Mucosa of gallbladder (tissue), 1 donor: ENCODE measurements around the gene DCLRE1C. TPM values are rescaled to one million over a fixed set of nuclear protein-coding genes. Genes with fewer than 3 reads are reported as not detected.
"Not testable (repeated sequence)": the region's sequence is repeated elsewhere in the genome, so short reads cannot be mapped to it uniquely, and the experiment has no call there.

Experiments used
- DNase-seq: peaks from one replicate; pipeline ENCODE4 v3.0.0-alpha.2; 2020; ENCODE audit warnings: low spot score
- total RNA-seq: library from RNA; stranded (reverse); gene quantifications from one replicate; pipeline ENCODE4 v1.2.1, GENCODE V29; 2021
- donor health status: DM: no; HTN: no; CAD: no.

DCLRE1C gene
- total RNA-seq, 1 donor from 2014 or later: 12.0 TPM

- no peak for DNase-seq
Measured at GRCh38 chr10:14884082-14884481, 69.8 kb downstream of the DCLRE1C start.

DNA sequence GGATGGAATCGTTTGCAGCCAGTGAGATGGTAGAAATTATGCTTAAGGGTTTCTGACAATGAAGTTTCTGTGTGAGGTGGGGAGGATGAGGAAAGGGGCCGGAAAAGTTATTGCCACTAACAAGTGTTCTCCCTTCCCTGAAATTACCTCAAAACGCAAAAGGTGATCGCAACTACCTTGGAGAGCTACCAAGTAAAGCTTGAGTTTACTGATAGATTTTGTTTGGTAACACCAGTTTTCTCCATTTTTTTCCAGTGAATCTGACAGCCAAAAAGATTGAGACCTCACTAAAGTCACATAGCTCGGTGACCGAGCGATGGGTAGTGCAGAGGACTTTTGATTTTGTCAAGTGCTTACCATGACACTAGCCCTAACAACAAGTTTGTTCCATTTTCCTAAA, 73.7 kb downstream of the DCLRE1C start:
- no peak for DNase-seq

GRCh38 chr10:14879928-14880193, 74.0 kb downstream of the DCLRE1C start:
- no peak for DNase-seq

DNA sequence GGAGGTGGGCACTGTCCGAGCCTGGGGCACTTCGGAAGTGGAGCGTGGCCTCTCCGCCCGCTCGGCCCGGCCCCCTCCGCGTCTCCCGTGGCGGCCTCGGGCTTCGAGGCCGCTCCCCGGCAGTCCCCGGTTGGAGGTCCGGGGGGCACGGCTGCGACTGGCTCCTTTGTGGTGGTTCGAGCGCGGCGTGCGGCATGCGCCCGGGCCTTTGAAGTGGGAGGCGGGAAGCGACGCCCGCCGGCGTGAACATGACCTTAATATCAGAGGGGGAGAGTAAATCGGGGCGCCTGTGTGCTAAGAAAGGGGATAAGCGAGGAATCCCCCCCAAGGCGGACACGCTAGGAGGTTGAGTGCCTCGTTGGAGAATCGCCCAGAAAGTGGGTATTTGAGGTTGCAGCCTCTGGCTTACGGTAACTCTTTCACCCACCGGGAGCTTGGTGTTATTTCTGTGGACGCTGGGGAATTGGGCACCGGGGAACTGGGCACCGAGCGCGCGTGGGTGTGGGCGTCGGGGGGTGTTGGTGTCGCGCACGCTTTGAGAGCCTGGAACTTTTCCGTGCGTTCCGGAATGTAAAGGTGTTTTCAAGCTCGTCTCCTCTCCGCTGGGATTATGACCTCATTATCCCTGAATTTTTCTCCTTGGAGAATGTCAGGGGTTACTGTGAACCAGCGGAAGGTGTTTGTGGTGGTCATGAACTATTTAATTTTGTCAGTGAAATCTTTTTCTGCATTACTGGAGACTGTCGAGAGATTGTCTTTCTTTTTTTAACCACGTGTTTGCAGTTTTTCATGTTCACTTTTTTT, 74.6 kb downstream of the DCLRE1C start:
- no peak for DNase-seq

- peak; percentile 96 for DNase-seq
Measured at GRCh38 chr10:14878266-14879123, 75.4 kb downstream of the DCLRE1C start, which contains the start of gene SUV39H2. TSS of gene SUV39H2 (plus strand) at chr10:14878866. CDS start at chr10:14878889, 23 bp downstream.

DNA sequence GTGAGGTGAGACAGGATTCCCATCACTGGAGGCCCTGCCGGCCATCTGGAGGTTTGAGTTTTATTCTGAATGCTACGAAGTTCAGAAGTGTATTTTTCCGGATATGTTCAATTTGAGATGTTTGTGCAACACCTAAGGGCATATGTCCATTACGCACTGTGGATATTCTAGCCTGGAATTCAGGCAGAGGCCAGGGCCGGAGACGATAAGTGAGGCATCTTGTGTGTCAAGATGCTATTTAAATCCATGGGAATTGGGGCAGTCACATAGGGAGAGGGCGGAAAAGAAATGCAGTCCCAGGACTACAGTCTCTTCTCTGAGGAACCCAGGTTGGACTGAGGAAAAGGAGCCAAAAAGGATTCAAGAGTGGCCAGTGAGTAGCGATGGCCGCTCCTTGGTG, 77.1 kb downstream of the DCLRE1C start:
- DNase-seq: no peak

DNA sequence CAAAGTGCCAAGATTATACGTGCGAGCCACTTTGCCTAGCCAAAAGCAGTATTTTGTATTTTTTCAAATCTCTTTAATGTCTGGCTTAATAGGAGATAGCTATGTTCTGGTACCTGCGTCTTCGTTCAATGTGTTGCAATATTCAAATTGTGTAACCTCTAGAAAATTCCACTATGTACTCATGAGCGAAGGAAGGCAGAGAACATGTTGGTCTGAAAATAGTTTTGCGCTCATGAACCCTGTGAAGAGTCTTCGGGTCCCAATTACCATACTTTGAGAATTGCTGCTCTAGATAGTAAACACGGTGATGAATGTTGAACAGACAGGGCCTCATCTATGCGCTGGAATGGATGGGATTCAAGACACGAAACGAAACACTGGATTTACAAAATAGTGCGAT, 78.0 kb downstream of the DCLRE1C start:
- no peak for DNase-seq

GRCh38 chr10:14873090-14873760, 80.7 kb downstream of the DCLRE1C start:
- no peak for DNase-seq

DNA sequence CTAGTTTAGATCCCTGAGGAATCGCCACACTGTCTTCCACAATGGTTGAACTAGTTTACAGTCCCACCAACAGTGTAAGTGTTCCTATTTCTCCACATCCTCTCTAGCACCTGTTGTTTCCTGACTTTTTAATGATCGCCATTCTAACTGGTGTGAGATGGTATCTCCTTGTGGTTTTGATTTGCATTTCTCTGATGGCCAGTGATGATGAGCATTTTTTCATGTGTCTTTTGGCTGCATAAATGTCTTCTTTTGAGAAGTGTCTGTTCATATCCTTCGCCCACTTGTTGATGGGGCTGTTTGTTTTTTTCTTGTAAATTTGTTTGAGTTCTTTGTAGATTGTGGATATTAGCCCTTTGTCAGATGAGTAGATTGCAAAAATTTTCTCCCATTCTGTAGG, 89.0 kb downstream of the DCLRE1C start:
- DNase-seq: not testable (repeated sequence)

GRCh38 chr10:14864466-14864865, 89.4 kb downstream of the DCLRE1C start:
- not testable (repeated sequence) for DNase-seq

DNA sequence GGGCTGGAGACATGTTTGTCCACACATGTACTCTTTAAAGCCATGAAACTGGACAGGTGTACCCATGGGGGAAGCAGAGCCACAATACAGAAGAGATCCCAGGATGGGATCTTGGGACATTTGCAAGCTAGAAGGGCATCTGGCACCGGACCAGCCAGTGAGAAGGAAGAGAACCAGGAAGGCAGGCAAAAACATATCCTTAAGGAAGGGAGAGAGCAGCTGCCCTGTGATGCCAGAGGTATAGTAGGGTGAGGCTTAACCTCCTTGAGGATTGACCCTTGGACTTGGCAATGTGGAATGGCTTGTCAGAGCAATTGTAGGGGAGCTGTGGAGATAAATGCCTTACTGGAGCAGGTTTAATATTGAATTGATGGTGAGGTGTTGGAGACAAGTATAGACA, 93.1 kb downstream of the DCLRE1C start:
- DNase-seq: peak; percentile 65

DNA sequence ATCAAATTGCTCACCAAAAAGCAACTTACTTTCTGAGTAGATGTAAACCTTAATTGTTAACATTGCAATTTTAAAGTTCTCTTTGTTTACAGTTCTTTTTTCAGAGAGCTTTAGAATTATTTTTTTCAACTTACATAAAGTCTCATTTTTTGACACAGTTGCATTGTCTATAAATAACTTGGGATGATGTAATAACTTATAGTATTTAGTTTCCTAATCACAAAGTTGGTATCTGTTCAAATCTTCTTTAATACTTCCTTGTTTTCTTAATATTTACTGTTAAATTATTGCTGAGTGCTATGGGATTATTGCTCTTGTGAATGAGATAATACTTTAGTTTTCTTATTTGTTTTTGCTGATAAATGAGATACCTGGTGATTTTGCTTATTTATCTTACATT, 94.1 kb downstream of the DCLRE1C start:
- no peak for DNase-seq

GRCh38 chr10:14859043-14859442, 94.9 kb downstream of the DCLRE1C start:
- no peak for DNase-seq

GRCh38 chr10:14858338-14858960, 95.4 kb downstream of the DCLRE1C start:
- DNase-seq: no peak

DNA sequence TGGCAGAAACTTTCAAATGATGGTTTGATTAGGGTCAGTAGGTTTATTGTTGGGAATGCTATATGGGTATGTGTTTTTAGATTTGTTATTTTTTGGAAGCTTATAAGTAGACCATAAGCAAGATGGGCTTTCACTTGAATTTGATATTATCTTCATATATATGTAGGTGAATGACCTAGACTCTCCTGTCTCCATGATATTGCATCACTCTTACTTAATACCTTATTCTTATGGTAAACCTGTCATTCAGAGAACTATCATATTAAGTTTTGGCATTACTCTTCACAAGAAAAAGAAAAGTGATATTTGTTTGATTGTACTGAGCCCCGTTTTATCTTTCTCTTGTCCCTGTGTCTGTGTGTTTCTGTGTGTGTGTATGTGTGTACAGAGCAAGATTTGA, 98.4 kb downstream of the DCLRE1C start:
- no peak for DNase-seq

DNA sequence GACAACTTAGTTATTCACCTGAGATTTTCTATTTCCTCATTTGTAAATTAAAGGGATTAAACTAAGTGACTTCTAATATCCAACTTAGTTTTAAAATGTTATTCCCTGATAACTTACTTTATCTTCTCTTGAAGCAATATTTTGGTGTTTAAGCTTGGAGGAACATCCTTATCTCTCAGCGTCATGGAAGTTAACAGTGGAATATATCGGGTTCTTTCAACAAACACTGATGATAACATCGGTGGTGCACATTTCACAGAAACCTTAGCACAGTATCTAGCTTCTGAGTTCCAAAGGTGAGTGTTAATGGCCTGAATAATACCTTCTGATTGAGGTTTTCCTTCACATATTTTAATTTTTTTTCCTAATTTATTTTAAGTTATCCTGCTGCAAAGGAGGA, 101.7 kb downstream of the DCLRE1C start:
- DNase-seq: no peak

Other genes starting within 250 kb of the DCLRE1C start
- 145 TPM for gene FAM107B, start 179.2 kb downstream of the DCLRE1C start, total RNA-seq
- 0.98 TPM for gene CDNF, start 116.1 kb downstream of the DCLRE1C start, total RNA-seq
- gene HSPA14, start 115.8 kb downstream of the DCLRE1C start, total RNA-seq: 8.0 TPM
- gene MSANTD7, start 115.8 kb downstream of the DCLRE1C start, total RNA-seq: 10.4 TPM
- gene SUV39H2, start 75.2 kb downstream of the DCLRE1C start, total RNA-seq: 5.9 TPM
- not detected for gene MEIG1, start 5.3 kb upstream of the DCLRE1C start, total RNA-seq
- not detected for gene OLAH, start 89.8 kb upstream of the DCLRE1C start, total RNA-seq
- 0.40 TPM for gene ACBD7, start 134.7 kb upstream of the DCLRE1C start, total RNA-seq
- 15.4 TPM for gene RPP38, start 143.3 kb upstream of the DCLRE1C start, total RNA-seq
- 23.3 TPM for gene NMT2, start 214.6 kb upstream of the DCLRE1C start, total RNA-seq